ENCODE results near the gene CLDN18. TPM values are rescaled to one million over a fixed set of nuclear protein-coding genes. Genes with fewer than 3 reads are reported as not detected.

The CLDN18 gene
- total and polyA plus RNA-seq, 2 of the 8 experiments (the other 6 are each of a cell fraction or from before 2014, with no cell fraction given), result not detected

- FAIRE-seq (no peak), DNase-seq (ENCODE audit: low read depth in 1 of 2, low spot score in 2 of 2) (no peak)
- H3K4me2 ChIP-seq (ENCODE audit: insufficient read depth in 1 of 2, low read depth in 2 of 2, low read length in 2 of 2), result no peak overlapping the region
- no peak overlapping the region for H2BK12ac ChIP-seq (ENCODE audit: low read depth, low read length)
- H2BK15ac ChIP-seq (ENCODE audit: low read length), result no peak overlapping the region
- H3K4me1 ChIP-seq (replicated peaks in 1 of 4; ENCODE audit: control insufficient read depth in 3 of 4, insufficient read depth in 4 of 4, low read length in 3 of 4), result peaks cover 1 to 5% (median 3%) of the 10 kb centered on the region in 4 experiments; a peak in 3 of 7 replicates
- H4K20me1 ChIP-seq (replicated peaks in 1 of 2; ENCODE audit: control insufficient read depth in 1 of 2, insufficient read depth in 2 of 2, low read length in 2 of 2), result no peaks in the 10 kb centered on the region
- no peaks in the 10 kb centered on the region for H3K9me3 ChIP-seq (ENCODE audit: insufficient read depth in 2 of 2, low read depth in 1 of 2, low read length in 1 of 2)
- no peaks in the 10 kb centered on the region for H3K27me3 ChIP-seq (replicated peaks in 1 of 4; ENCODE audit: control insufficient read depth in 3 of 4, extremely low read depth in 1 of 4, insufficient read depth in 3 of 4, low read length in 3 of 4)
- no peak overlapping the region for H2BK120ac ChIP-seq (replicated peaks; ENCODE audit: low read depth, low read length)
- no peak overlapping the region for H3K23ac ChIP-seq (ENCODE audit: insufficient read length)
- no peak overlapping the region for H2BK20ac ChIP-seq (ENCODE audit: low read length)
- H3K4me3 ChIP-seq (ENCODE audit: extremely low read depth in 1 of 4, insufficient read depth in 2 of 4, low read depth in 3 of 4, low read length in 4 of 4), result no peak overlapping the region
- H3K27ac ChIP-seq (ENCODE audit: low read depth, low read length), result no peak overlapping the region
- no peaks in the 10 kb centered on the region for H3K79me1 ChIP-seq (ENCODE audit: low read depth, low read length)
- no peak overlapping the region for H3K9ac ChIP-seq (replicated peaks in 1 of 4; ENCODE audit: extremely low read depth in 1 of 4, low read depth in 3 of 4, low read length in 3 of 4)
- WGBS, 2 experiments (ENCODE audit: extremely low coverage in 1 of 2, insufficient coverage in 1 of 2, insufficient read length in 1 of 2, insufficient replicate concordance in 2 of 2, low coverage in 1 of 2, low lambda C conversion rate in 2 of 2, missing lambda C conversion rate in 1 of 2), result 82% methylated on average over 4 of the region's 4 CpGs; no CpG with 5 or more reads in 1 of the 2 experiments
- peaks cover 3 to 9% (median 5%) of the 10 kb centered on the region in 4 experiments; a peak in 5 of 8 replicates for H3K36me3 ChIP-seq (ENCODE audit: control insufficient read depth in 2 of 4, insufficient read depth in 4 of 4, low read length in 3 of 4)
- no peaks in the 10 kb centered on the region for H3K79me2 ChIP-seq (ENCODE audit: control insufficient read depth in 1 of 2, insufficient read depth in 2 of 2, low read length in 2 of 2)
- ChIA-PET CTCF (ENCODE audit: partially characterized antibody) (interaction anchor here (0.6 to 16.3 kb wide), 18 partner anchors 9 to 958 kb away, joined by 3 to 232 read pairs (median 5); partner anchors contain the start of gene DZIP1L), POLR2A (ENCODE audit: partially characterized antibody) (interaction anchor here (1.1 to 2.7 kb wide), 3 partner anchors 43 to 104 kb away, joined by 3 to 11 read pairs (median 4); partner anchors contain the start of genes DBR1 and DZIP1L)
- no peak overlapping the region for H2BK5ac ChIP-seq (ENCODE audit: low read depth, low read length)
- H3K4ac ChIP-seq (replicated peaks; ENCODE audit: insufficient read length, low read depth, low read length), result no peak overlapping the region
- H3K18ac ChIP-seq (ENCODE audit: extremely low read depth, low read length), result no peak overlapping the region
- H3K14ac ChIP-seq (ENCODE audit: insufficient read length), result no peak overlapping the region
- no peak overlapping the region for H4K91ac ChIP-seq (replicated peaks; ENCODE audit: insufficient read length, low read length)
- H2AK5ac ChIP-seq (ENCODE audit: low read depth, low read length), result no peak overlapping the region
- H3K23me2 ChIP-seq (ENCODE audit: low read depth, low read length), result no peaks in the 10 kb centered on the region
- H4K5ac ChIP-seq (ENCODE audit: insufficient read length, low read depth, low read length), result no peak overlapping the region
- H3K56ac ChIP-seq (replicated peaks; ENCODE audit: insufficient read length, low read depth, low read length), result no peak overlapping the region
- no peak overlapping the region for H2AFZ ChIP-seq (ENCODE audit: low read length)
- no peak overlapping the region; the same call in 1 of the 2 replicates for H4K8ac ChIP-seq (ENCODE audit: extremely low read depth, insufficient read depth, low read length)
- no peak for TF ChIP-seq FOSL1 (IDR thresholded peaks at IDR 0.05; ENCODE audit: insufficient read depth, low read depth, low read length)
- no peak for TF ChIP-seq TCF12 (IDR thresholded peaks at IDR 0.05; ENCODE audit: low read depth, low read length)
- TF ChIP-seq SP1 (IDR thresholded peaks at IDR 0.05; ENCODE audit: low read depth, low read length), result no peak
- no peak for TF ChIP-seq ZNF274 (IDR thresholded peaks at IDR 0.05; ENCODE audit: borderline replicate concordance, extremely low read depth, low read length)
- no peak for TF ChIP-seq GTF2F1 (IDR thresholded peaks at IDR 0.05; ENCODE audit: borderline replicate concordance, low read depth, low read length)
- no peak for TF ChIP-seq RXRA (IDR thresholded peaks at IDR 0.05; ENCODE audit: insufficient read depth, low read depth, low read length)
- TF ChIP-seq KDM1A (IDR thresholded peaks at IDR 0.05; ENCODE audit: borderline replicate concordance, low read length), result no peak
- no peak for TF ChIP-seq SIX5 (IDR thresholded peaks at IDR 0.05; ENCODE audit: low read depth, low read length)
Measured at GRCh38 chr3:138070006-138070405, 60.0 kb downstream of the CLDN18 start.
